Left colon (tissue), 2 donors: ENCODE measurements around the gene HOXB1. TPM values are rescaled to one million over a fixed set of nuclear protein-coding genes. Genes with fewer than 3 reads are reported as not detected.
A peak's percentile ranks its signal among the peaks of the same experiment; 100 is the strongest.

Experiments
- ATAC-seq: fragments of 200-7000 bp; cut with Tn5 transposase; one replicate; pipeline ENCODE4 v1.9.1; 2020; ENCODE audit warnings: mild to moderate bottlenecking, moderate library complexity
- DNase-seq, 2 donors: peaks; one replicate each; pipeline ENCODE4 v3.0.0-alpha.2; 2020
- intact Hi-C, 2 donors: fragments of 100-400 bp; cut with DNase I in 1 of 2; cut with micrococcal nuclease in 1 of 2; formaldehyde crosslinking; loops; one replicate each; pipeline versions ENCODE4 v1.11.2 to v1.14.0; 2022; cut with DNase I, micrococcal nuclease
- long read RNA-seq: library from polyadenylated mRNA; unstranded; transcript quantifications from one replicate; pipeline ENCODE4 v2.0.0, GENCODE V29; 2021
- total RNA-seq, 2 donors: library from RNA; stranded (reverse); fragmentation: NEBNext Ultra II Directional; extraction: Animal tissue kit (Norgen Biotek cat#: 25700); gene quantifications; one replicate each; pipeline ENCODE4 v1.2.1, GENCODE V29; 2021
- donor health status: DM: no; HTN: no; CAD: no.
- donor health status: DM: yes; HTN: yes; CAD: no.

HOXB1 gene
- not detected for total RNA-seq
- long read RNA-seq, result 0 reads

- intact Hi-C loops, result no loop called here
- no peak for ATAC-seq
- DNase-seq, result no peak
These were observed at the start of gene HOXB1 for GRCh38 chr17:48530887-48531272. TSS of gene HOXB1 (minus strand) at chr17:48531011. CDS start at chr17:48530904, 107 bp downstream.

- intact Hi-C loops, result loop anchor here in 1 of 2 donors (5.0 kb wide), 1 partner anchor 88 kb away; no protein-coding TSS in a partner anchor
- peak in 1 of 2 donors; percentile 57 for DNase-seq
- peak; percentile 37 for ATAC-seq
These were observed 49.1 kb upstream of the HOXB1 start for GRCh38 chr17:48579760-48580554.

GRCh38 chr17:48579471-48579759, 48.6 kb upstream of the HOXB1 start:
- no peak for ATAC-seq
- no peak for DNase-seq
- intact Hi-C loops, result loop anchor here in 1 of 2 donors (5.0 kb wide), 1 partner anchor 87 kb away; no protein-coding TSS in a partner anchor

GRCh38 chr17:48578616-48579470, 48.0 kb upstream of the HOXB1 start:
- intact Hi-C loops, result loop anchor here in 1 of 2 donors (5.0 kb wide), 1 partner anchor 87 kb away; no protein-coding TSS in a partner anchor
- no peak for ATAC-seq

GRCh38 chr17:48577946-48578615, 47.3 kb upstream of the HOXB1 start, which contains the start of gene HOXB4:
TSS of gene HOXB4 (minus strand) at chr17:48578350. CDS start at chr17:48578319, 31 bp downstream.
- ATAC-seq (no peak), DNase-seq (peak; percentile 76 to 84)
- intact Hi-C loops, result loop anchor here in 1 of 2 donors (5.0 kb wide), 1 partner anchor 86 kb away; no protein-coding TSS in a partner anchor

More at GRCh38 chr17:48578616-48579470, 48.0 kb upstream of the HOXB1 start:
- DNase-seq, result no peak

- DNase-seq (peak in 1 of 2 donors; percentile 58), ATAC-seq (peak; percentile 34)
- intact Hi-C loops, result loop anchor here in 1 of 2 donors (5.0 kb wide), 1 partner anchor 85 kb away; no protein-coding TSS in a partner anchor
These were observed 46.6 kb upstream of the HOXB1 start for GRCh38 chr17:48577330-48577945.

GRCh38 chr17:48576479-48577309, 45.9 kb upstream of the HOXB1 start:
- intact Hi-C loops, result loop anchor here in 1 of 2 donors (5.0 kb wide), 1 partner anchor 84 kb away; no protein-coding TSS in a partner anchor
- ATAC-seq (no peak), DNase-seq (no peak)

- intact Hi-C loops, result loop anchor here in 1 of 2 donors (5.0 kb wide), 1 partner anchor 84 kb away; no protein-coding TSS in a partner anchor
- no peak for DNase-seq
- ATAC-seq, result no peak
These were observed 45.1 kb upstream of the HOXB1 start for GRCh38 chr17:48575673-48576478.

GRCh38 chr17:48575066-48575582, 44.3 kb upstream of the HOXB1 start:
- DNase-seq, result no peak
- intact Hi-C loops, result loop anchor here in 1 of 2 donors (5.0 kb wide), 1 partner anchor 83 kb away; no protein-coding TSS in a partner anchor
- ATAC-seq, result no peak

GRCh38 chr17:48574505-48575065, 43.8 kb upstream of the HOXB1 start:
- ATAC-seq (no peak), DNase-seq (no peak)
- intact Hi-C loops, result loop anchor here in 1 of 2 donors (5.0 kb wide), 1 partner anchor 82 kb away; no protein-coding TSS in a partner anchor

GRCh38 chr17:48571826-48572417, 41.1 kb upstream of the HOXB1 start:
- DNase-seq (no peak), ATAC-seq (no peak)
- intact Hi-C loops, result no loop called here

- ATAC-seq, result no peak
- intact Hi-C loops, result no loop called here
These were observed 40.4 kb upstream of the HOXB1 start for GRCh38 chr17:48571024-48571818.

GRCh38 chr17:48570325-48571023, 39.7 kb upstream of the HOXB1 start:
- ATAC-seq, result no peak
- peak; percentile 9 to 23 for DNase-seq
- intact Hi-C loops, result no loop called here

More at GRCh38 chr17:48571024-48571818, 40.4 kb upstream of the HOXB1 start:
- DNase-seq, result no peak

GRCh38 chr17:48569674-48570324, 39.0 kb upstream of the HOXB1 start:
- ATAC-seq, result no peak
- intact Hi-C loops, result no loop called here
- DNase-seq, result no peak
